PC-9 (cell line): ENCODE measurements around the gene MRPL55. TPM values are rescaled to one million over a fixed set of nuclear protein-coding genes. Genes with fewer than 3 reads are reported as not detected.

Source experiments
- BruUV-seq: library from RNA; stranded (reverse); fragments of 400-500 nt; replicated peaks from 2 replicates; lab custom pipeline; 2021; lab: Mats Ljungman, UMichigan
- CTCF ChIA-PET: fragments of 300-600 bp; sonication (Branson Sonifier 250); formaldehyde crosslinking; loops from one replicate; lab custom pipeline; 2022; ENCODE audit warnings: antibody characterized with exemption; lab: Charles Lee
- POLR2A ChIA-PET: fragments of 300-600 bp; sonication (Branson Sonifier 250); formaldehyde crosslinking; loops from one replicate; lab custom pipeline; 2022; ENCODE audit warnings: antibody characterized with exemption; ENCODE audit not compliant: unreplicated experiment; lab: Charles Lee
- DNase-seq, 2 experiments: peaks; one replicate each; pipeline versions ENCODE4 v3.0.0 to v3.0.0-alpha.2; 2015 to 2022; ENCODE audit warnings: mixed read lengths in 1 of 2
- H2AFZ ChIP-seq: fragments of 200-600 bp; sonication (generic); 2 replicates; pipeline ENCODE4 v1.8.1; 2017; ENCODE audit warnings: antibody characterized with exemption
- H3F3A ChIP-seq: fragments of 200-600 bp; sonication (generic); 2 replicates; pipeline ENCODE4 v1.8.1; 2017; ENCODE audit warnings: antibody characterized with exemption, mild to moderate bottlenecking, low read depth; ENCODE audit not compliant: insufficient read depth
- H3K27ac ChIP-seq: fragments of 200-600 bp; sonication (generic); 2 replicates; pipeline ENCODE4 v1.6.1; 2016; ENCODE audit warnings: mixed run types
- H3K27me3 ChIP-seq: fragments of 200-600 bp; sonication (generic); 2 replicates; pipeline ENCODE4 v1.6.1; 2016; ENCODE audit warnings: low read depth, mixed run types; ENCODE audit not compliant: insufficient read depth
- H3K36me3 ChIP-seq: fragments of 200-600 bp; sonication (generic); 2 replicates; pipeline ENCODE4 v1.6.1; 2016; ENCODE audit warnings: low read depth, mixed run types
- H3K4me1 ChIP-seq: fragments of 200-600 bp; sonication (generic); replicated peaks from 2 replicates; pipeline ENCODE4 v1.6.1; 2016; ENCODE audit warnings: mixed run types; ENCODE audit not compliant: insufficient read depth
- H3K4me2 ChIP-seq: fragments of 200-600 bp; sonication (generic); 2 replicates; pipeline ENCODE4 v1.6.1; 2017; ENCODE audit warnings: mixed run types
- H3K4me3 ChIP-seq: fragments of 200-600 bp; sonication (generic); 2 replicates; pipeline ENCODE4 v1.6.1; 2016; ENCODE audit warnings: mixed run types
- H3K79me2 ChIP-seq: fragments of 200-600 bp; sonication (generic); 2 replicates; pipeline ENCODE4 v1.6.1; 2017; ENCODE audit warnings: low read depth, mixed run types
- H3K9me2 ChIP-seq: fragments of 200-600 bp; sonication (generic); 2 replicates; pipeline ENCODE4 v1.8.1; 2017; ENCODE audit warnings: mild to moderate bottlenecking; ENCODE audit not compliant: insufficient read depth
- H3K9me3 ChIP-seq: fragments of 200-600 bp; sonication (generic); 2 replicates; pipeline ENCODE4 v1.8.1; 2016; ENCODE audit warnings: low read depth; ENCODE audit not compliant: insufficient read depth
- H4K20me1 ChIP-seq: fragments of 200-600 bp; sonication (generic); 2 replicates; pipeline ENCODE4 v1.8.1; 2017; ENCODE audit not compliant: insufficient read depth
- EZH2 ChIP-seq: fragments of 200-600 bp; sonication (generic); IDR thresholded peaks from 2 replicates; pipeline ENCODE4 v1.8.0; 2017; ENCODE audit warnings: antibody characterized with exemption, low read depth
- intact Hi-C: fragments of 100-400 bp; cut with micrococcal nuclease; formaldehyde crosslinking; loops from one replicate; pipeline ENCODE4 v1.10.0; 2022; ENCODE audit not compliant: unreplicated experiment
- total RNA-seq: library from RNA; stranded (reverse); gene quantifications from 2 replicates; pipeline ENCODE4 v1.2.3, GENCODE V29; 2021
- TF ChIP-seq, protein P1 (sequence below): fragments of 200-600 bp; sonication (generic); conservative IDR thresholded peaks from 2 replicates; pipeline ENCODE4 v1.6.1; 2017; ENCODE audit warnings: mixed run types, antibody characterized with exemption, mild to moderate bottlenecking, moderate library complexity

The MRPL55 gene
- total RNA-seq, 1 experiment from 2014 or later = 81.0 TPM

DNA sequence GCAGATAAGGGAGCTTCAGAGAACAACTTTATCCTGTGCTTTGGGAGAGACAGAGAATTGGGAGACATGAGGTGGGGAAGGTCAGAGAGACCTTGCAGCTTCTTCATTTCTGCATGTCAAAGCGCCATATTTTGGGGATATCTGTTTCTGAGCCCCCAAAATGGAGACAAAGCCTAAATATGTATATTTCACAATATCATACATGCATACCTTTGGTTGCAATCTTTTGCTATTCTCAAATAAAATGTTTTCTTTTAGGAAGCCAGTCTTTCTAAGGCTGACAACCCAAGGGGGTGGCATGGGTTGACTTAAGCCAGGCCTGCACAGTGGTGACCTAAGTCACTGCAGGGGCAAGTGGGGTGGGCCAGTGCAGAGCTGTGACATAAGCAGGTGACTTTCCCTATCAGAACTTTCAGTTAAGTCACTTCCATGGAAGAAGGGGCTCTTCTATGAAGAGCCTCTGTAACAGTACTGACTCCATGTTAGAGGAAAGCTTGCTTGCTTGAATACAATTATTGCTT, 13.9 kb upstream of the MRPL55 start:
- intact Hi-C loops = no loop called here
- no peaks in the 10 kb centered on the region for H3K79me2 ChIP-seq
- BruUV-seq = no TSS peak
- H3F3A ChIP-seq = no peaks in the 10 kb centered on the region; the same call in 1 of the 2 replicates
- H4K20me1 ChIP-seq = no peaks in the 10 kb centered on the region
- no peak overlapping the region for H3K27ac ChIP-seq
- H2AFZ ChIP-seq = no peak overlapping the region
- no peaks in the 10 kb centered on the region for H3K4me1 ChIP-seq
- H3K27me3 ChIP-seq = no peaks in the 10 kb centered on the region
- peaks cover 10% of the 10 kb centered on the region; the same call in 1 of the 2 replicates for H3K9me3 ChIP-seq
- H3K4me3 ChIP-seq = no peak overlapping the region
- TF ChIP-seq, protein P1, sequence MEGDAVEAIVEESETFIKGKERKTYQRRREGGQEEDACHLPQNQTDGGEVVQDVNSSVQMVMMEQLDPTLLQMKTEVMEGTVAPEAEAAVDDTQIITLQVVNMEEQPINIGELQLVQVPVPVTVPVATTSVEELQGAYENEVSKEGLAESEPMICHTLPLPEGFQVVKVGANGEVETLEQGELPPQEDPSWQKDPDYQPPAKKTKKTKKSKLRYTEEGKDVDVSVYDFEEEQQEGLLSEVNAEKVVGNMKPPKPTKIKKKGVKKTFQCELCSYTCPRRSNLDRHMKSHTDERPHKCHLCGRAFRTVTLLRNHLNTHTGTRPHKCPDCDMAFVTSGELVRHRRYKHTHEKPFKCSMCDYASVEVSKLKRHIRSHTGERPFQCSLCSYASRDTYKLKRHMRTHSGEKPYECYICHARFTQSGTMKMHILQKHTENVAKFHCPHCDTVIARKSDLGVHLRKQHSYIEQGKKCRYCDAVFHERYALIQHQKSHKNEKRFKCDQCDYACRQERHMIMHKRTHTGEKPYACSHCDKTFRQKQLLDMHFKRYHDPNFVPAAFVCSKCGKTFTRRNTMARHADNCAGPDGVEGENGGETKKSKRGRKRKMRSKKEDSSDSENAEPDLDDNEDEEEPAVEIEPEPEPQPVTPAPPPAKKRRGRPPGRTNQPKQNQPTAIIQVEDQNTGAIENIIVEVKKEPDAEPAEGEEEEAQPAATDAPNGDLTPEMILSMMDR = no peak
- no peak for TF ChIP-seq EZH2
- H3K9me2 ChIP-seq = no peaks in the 10 kb centered on the region
- no peak for DNase-seq
- no peaks in the 10 kb centered on the region for H3K36me3 ChIP-seq
- ChIA-PET POLR2A (no interaction called here), CTCF (interaction anchor here (0.6 kb wide), 1 partner anchor 12 kb away, joined by 5 read pairs; no protein-coding TSS in a partner anchor)
- no peak overlapping the region for H3K4me2 ChIP-seq

DNA sequence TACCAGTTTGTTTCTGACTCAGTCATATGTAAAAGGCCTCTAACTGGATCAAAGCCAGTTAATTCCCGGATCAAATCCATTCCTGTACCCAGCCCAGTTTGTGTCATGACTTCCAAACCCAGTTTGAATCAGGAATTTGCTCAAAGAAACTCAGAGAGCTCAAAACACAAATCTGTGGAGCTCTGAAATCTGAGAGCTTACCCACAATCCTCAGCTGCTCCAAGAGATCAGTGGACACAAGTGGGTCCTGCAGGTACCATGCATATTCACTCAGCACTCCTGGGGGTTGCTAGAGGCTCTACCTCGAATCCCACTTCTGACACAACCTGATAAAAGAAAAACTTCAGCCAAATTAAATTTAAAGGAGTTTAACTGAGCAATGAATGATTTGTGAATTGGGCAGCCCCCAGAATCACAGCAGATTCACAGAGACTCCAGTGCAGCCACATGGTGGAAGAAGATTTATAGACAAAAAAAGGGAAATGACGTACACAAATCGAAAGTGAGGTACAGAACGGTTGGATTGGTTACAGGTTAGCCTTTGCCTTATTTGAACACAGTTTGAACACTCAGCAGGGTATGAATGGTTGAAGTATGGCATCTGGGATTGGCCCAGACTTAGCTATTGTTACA, 11.9 kb upstream of the MRPL55 start:
- ChIA-PET CTCF (no interaction called here), POLR2A (interaction anchor here (0.6 to 0.7 kb wide), 2 partner anchors 76 to 167 kb away, joined by 3 read pairs; no protein-coding TSS in a partner anchor)
- no peak overlapping the region for H2AFZ ChIP-seq
- no peak for DNase-seq
- TF ChIP-seq EZH2 = no peak
- TF ChIP-seq, protein P1 = no peak
- no peak overlapping the region for H3K4me3 ChIP-seq
- BruUV-seq = no TSS peak
- H3K27me3 ChIP-seq = no peaks in the 10 kb centered on the region
- H3K4me2 ChIP-seq = no peak overlapping the region
- H3K9me3 ChIP-seq = peaks cover 12% of the 10 kb centered on the region; the same call in 1 of the 2 replicates
- H3K9me2 ChIP-seq = no peaks in the 10 kb centered on the region
- H4K20me1 ChIP-seq = no peaks in the 10 kb centered on the region
- no peaks in the 10 kb centered on the region for H3K79me2 ChIP-seq
- H3K36me3 ChIP-seq = no peaks in the 10 kb centered on the region
- intact Hi-C loops = no loop called here
- H3K4me1 ChIP-seq = no peaks in the 10 kb centered on the region
- H3K27ac ChIP-seq = no peak overlapping the region
- no peaks in the 10 kb centered on the region; the same call in 1 of the 2 replicates for H3F3A ChIP-seq

DNA sequence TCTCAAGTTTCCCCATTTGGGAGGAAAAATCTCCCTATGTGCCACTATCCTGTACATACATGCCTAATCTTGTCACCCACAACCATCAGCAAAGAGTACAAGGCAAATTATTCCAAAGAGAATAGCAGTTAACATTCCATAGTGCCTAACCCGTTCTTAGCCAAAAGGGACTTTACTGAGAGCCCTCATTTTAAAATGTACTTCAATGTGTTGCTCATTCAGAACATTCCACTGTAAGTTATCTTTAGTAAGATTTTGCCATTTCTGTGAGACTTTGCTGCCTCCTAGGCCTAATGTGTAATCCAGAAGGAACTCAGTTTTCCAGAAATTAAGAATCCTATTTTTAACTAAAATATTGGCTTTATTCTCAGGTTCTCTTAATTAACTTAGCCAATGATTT, 11.3 kb upstream of the MRPL55 start:
- intact Hi-C loops = no loop called here

More for the DNA sequence above, 11.3 kb upstream of the MRPL55 start:
- TF ChIP-seq EZH2 = no peak
- TF ChIP-seq, protein P1 = no peak
- Histone ChIP-seq H3K4me1 (no peaks in the 10 kb centered on the region), H2AFZ (no peak overlapping the region), H3K27me3 (no peaks in the 10 kb centered on the region), H3F3A (no peaks in the 10 kb centered on the region; the same call in 1 of the 2 replicates), H3K9me2 (no peaks in the 10 kb centered on the region), H3K4me2 (no peak overlapping the region), H3K79me2 (no peaks in the 10 kb centered on the region), H3K4me3 (no peak overlapping the region), H3K27ac (no peak overlapping the region), H3K9me3 (peaks cover 12% of the 10 kb centered on the region; the same call in 1 of the 2 replicates), H4K20me1 (no peaks in the 10 kb centered on the region), H3K36me3 (no peaks in the 10 kb centered on the region)
- POLR2A ChIA-PET = interaction anchor here (0.6 kb wide), 1 partner anchor 167 kb away, joined by 3 read pairs; no protein-coding TSS in a partner anchor
- no TSS peak for BruUV-seq
- no peak for DNase-seq
- CTCF ChIA-PET = no interaction called here
